Testis (tissue), 2 donors: ENCODE results near the gene UBR3.

Experiments used
- CTCF ChIP-seq, 3 experiments: fragments of 450-650 bp in 2 of 3; fragments of 200-600 bp in 1 of 3; sonication (generic) in 1 of 3; IDR thresholded peaks; one replicate each; pipeline ENCODE4 v1.5.1; 2016 to 2019; ENCODE audit warnings: antibody characterized with exemption in 3 of 3, mild to moderate bottlenecking in 2 of 3, moderate library complexity in 1 of 3
- POLR2A ChIP-seq: fragments of 450-650 bp; IDR thresholded peaks from one replicate; pipeline ENCODE4 v1.6.1; 2017; ENCODE audit warnings: antibody characterized with exemption, mild to moderate bottlenecking, moderate library complexity

- TF ChIP-seq CTCF (IDR thresholded peaks at IDR 0.05) (no peak), POLR2A (no peak)
These were observed 250.7 kb downstream of the UBR3 start for GRCh38 chr2:170077830-170078569.
